Uterus (tissue), 2 donors: Measurements from ENCODE around the gene SETBP1.

ENCODE experiments used
- CTCF ChIP-seq, 4 experiments: fragments of 200-600 bp in 2 of 4; fragments of 450-650 bp in 2 of 4; sonication (generic) in 2 of 4; IDR thresholded peaks; one replicate each; pipeline ENCODE4 v1.5.1; 2016 to 2019; ENCODE audit warnings: antibody characterized with exemption in 4 of 4, mild to moderate bottlenecking in 2 of 4, moderate library complexity in 1 of 4
- POLR2A ChIP-seq, 2 donors: fragments of 450-650 bp; IDR thresholded peaks; one replicate each; pipeline ENCODE4 v1.6.1; 2016; ENCODE audit warnings: antibody characterized with exemption in 2 of 2, mild to moderate bottlenecking in 1 of 2, moderate library complexity in 1 of 2

GRCh38 chr18:44857744-44858491, 177.2 kb downstream of the SETBP1 start:
- TF ChIP-seq CTCF (IDR thresholded peaks at IDR 0.05) = no peak
- no peak for TF ChIP-seq POLR2A (IDR thresholded peaks at IDR 0.05)
